GM20000 (cell line): Measurements from ENCODE around the gene LTBP2.

Source experiments
- DNase-seq: peaks from one replicate; pipeline ENCODE4 v3.0.0; 2012; ENCODE audit warnings: low spot score
- CTCF ChIP-seq: IDR thresholded peaks from 2 replicates; pipeline ENCODE4 v1.5.1; 2012; ENCODE audit warnings: mild to moderate bottlenecking, control low read depth; ENCODE audit errors: extremely low read depth, missing control alignments

LTBP2 gene

GRCh38 chr14:74548881-74549280, 63.2 kb downstream of the LTBP2 start:
- DNase-seq: no peak
- TF ChIP-seq CTCF: no peak

- no peak for TF ChIP-seq CTCF
- DNase-seq: no peak
Measured at GRCh38 chr14:74547331-74547927, 64.6 kb downstream of the LTBP2 start.

GRCh38 chr14:74546416-74546815, 65.6 kb downstream of the LTBP2 start:
- DNase-seq: no peak
- TF ChIP-seq CTCF: no peak

- DNase-seq: no peak
- no peak for TF ChIP-seq CTCF
Measured at GRCh38 chr14:74545386-74545785, 66.7 kb downstream of the LTBP2 start.

GRCh38 chr14:74543771-74544438, 68.1 kb downstream of the LTBP2 start:
- no peak for TF ChIP-seq CTCF
- DNase-seq: no peak

GRCh38 chr14:74542056-74542685, 69.9 kb downstream of the LTBP2 start:
- no peak for DNase-seq
- no peak for TF ChIP-seq CTCF

- TF ChIP-seq CTCF: no peak
Measured at GRCh38 chr14:74541225-74541624, 70.8 kb downstream of the LTBP2 start.

More at GRCh38 chr14:74541225-74541624, 70.8 kb downstream of the LTBP2 start:
- DNase-seq: no peak
